ENCODE data around the gene HYOU1. TPM values are rescaled to one million over a fixed set of nuclear protein-coding genes. Genes with fewer than 3 reads are reported as not detected.

The HYOU1 gene
- total RNA-seq, 1 experiment from 2014 or later, result 228 TPM

- peaks cover 3% of the 10 kb centered on the region for H3K79me1 ChIP-seq (ENCODE audit: insufficient read depth, low read depth, low read length, poor library complexity, severe bottlenecking)
- H3K56ac ChIP-seq (ENCODE audit: insufficient read length, low read depth, low read length), result no peak overlapping the region
- Mint-ChIP-seq H3K4me3 (no peak overlapping the region), H3K36me3 (ENCODE audit: insufficient read depth in 1 of 3, low read depth in 3 of 3) (peaks cover 22 to 82% (median 62%) of the 10 kb centered on the region in 3 experiments; a peak in 6 of 7 replicates), H3K9me3 (no peaks in the 10 kb centered on the region), H3K4me1 (no peaks in the 10 kb centered on the region), H3K27ac (0 out of 7 replicates have a peak overlapping the region, but pooled peaks of 1 of the 3 experiments have one; percentile 57), H3K27me3 (ENCODE audit: low read depth) (no peaks in the 10 kb centered on the region)
- no peak overlapping the region for H4K5ac ChIP-seq (ENCODE audit: insufficient read length, low read depth, low read length)
- no peak overlapping the region for H3K9ac ChIP-seq (ENCODE audit: extremely low read depth, insufficient read length, low read length)
- H4K8ac ChIP-seq (replicated peaks; ENCODE audit: insufficient read length, low read depth, low read length), result no peak overlapping the region
- H3K14ac ChIP-seq (ENCODE audit: insufficient read depth, low read length), result no peak overlapping the region
- no peak for TF ChIP-seq CTCF (conservative IDR thresholded peaks at IDR 0.05)
- H3K4me2 ChIP-seq (ENCODE audit: insufficient read depth, insufficient read length, low read length), result no peak overlapping the region
- no peak overlapping the region for H2AFZ ChIP-seq (ENCODE audit: low read length)
- DNase-seq, result no peak
- H3K4ac ChIP-seq (ENCODE audit: low read depth, low read length), result no peak overlapping the region
- H3K27me3 ChIP-seq (ENCODE audit: insufficient read depth, low read length), result no peaks in the 10 kb centered on the region
- no peak overlapping the region for H3K18ac ChIP-seq (ENCODE audit: insufficient read length, low read depth, low read length)
- H4K20me1 ChIP-seq (ENCODE audit: control insufficient read depth, insufficient read depth, insufficient read length), result no peaks in the 10 kb centered on the region
- H3K23me2 ChIP-seq (ENCODE audit: insufficient read length, low read depth, low read length, poor library complexity, severe bottlenecking), result no peaks in the 10 kb centered on the region
- no peak overlapping the region for H2BK5ac ChIP-seq (ENCODE audit: insufficient read length, low read length)
- H3K23ac ChIP-seq (ENCODE audit: insufficient read length, low read depth, low read length), result no peak overlapping the region
- no peak overlapping the region for H2BK12ac ChIP-seq (ENCODE audit: insufficient read length, low read depth, low read length)
- H2BK15ac ChIP-seq (ENCODE audit: low read depth, low read length), result no peak overlapping the region
- H4K91ac ChIP-seq (ENCODE audit: insufficient read length, low read depth, low read length), result no peak overlapping the region
- H3K27ac ChIP-seq (ENCODE audit: insufficient read length, low read depth, low read length), result no peak overlapping the region
- H2BK20ac ChIP-seq (ENCODE audit: low read depth, low read length, poor library complexity, severe bottlenecking), result no peak overlapping the region
- no peak overlapping the region for H3T11ph ChIP-seq (ENCODE audit: low read length)
- H3K79me2 ChIP-seq (ENCODE audit: insufficient read depth, low read length), result no peaks in the 10 kb centered on the region
- no peaks in the 10 kb centered on the region for H3K4me1 ChIP-seq (ENCODE audit: insufficient read depth, low read length)
- no peak overlapping the region for H2BK120ac ChIP-seq (ENCODE audit: low read depth, low read length, poor library complexity, severe bottlenecking)
- no peaks in the 10 kb centered on the region for H3K9me3 ChIP-seq (ENCODE audit: control insufficient read depth, low read depth, low read length)
- WGBS (ENCODE audit: extremely low coverage, insufficient read length, low lambda C conversion rate), result no CpG with 5 or more reads among the region's 11 CpGs
- H2AK5ac ChIP-seq (ENCODE audit: insufficient read length, low read length), result no peak overlapping the region
Measured at GRCh38 chr11:119077839-119078238, 20.8 kb upstream of the HYOU1 start.

Measured in H9 (cell line).